GM23248 (cell line): ENCODE data around the gene DOK5.

Source experiments
- EZH2 ChIP-seq: fragments of 200-600 bp; sonication (generic); IDR thresholded peaks from 2 replicates; pipeline ENCODE4 v1.6.1; 2018; ENCODE audit warnings: antibody characterized with exemption, mild to moderate bottlenecking; ENCODE audit not compliant: insufficient read depth, poor library complexity, severe bottlenecking
- EZH2phosphoT487 ChIP-seq: fragments of 200-600 bp; sonication (generic); IDR thresholded peaks from 2 replicates; pipeline ENCODE4 v1.6.1; 2018; ENCODE audit warnings: antibody characterized with exemption, moderate library complexity, mild to moderate bottlenecking, low read depth; ENCODE audit not compliant: insufficient read depth

DNA sequence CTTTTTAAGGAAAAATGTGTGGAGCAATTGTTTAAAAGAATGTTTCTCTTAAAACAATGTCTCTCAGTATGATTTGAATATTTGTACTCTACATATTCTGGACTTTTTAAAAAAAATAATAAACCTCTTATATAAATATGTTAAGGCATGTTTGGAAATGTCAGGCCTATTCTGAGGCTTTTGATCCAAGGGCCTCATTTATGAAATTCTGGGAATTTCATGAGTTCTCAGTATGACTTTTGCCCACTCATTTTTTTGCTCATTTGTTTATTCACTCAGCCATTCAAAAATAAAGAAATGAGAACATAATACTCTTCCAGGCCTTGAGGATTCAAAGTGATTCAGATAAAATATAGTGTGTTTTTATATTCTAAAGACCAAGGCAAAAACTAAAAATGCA, 60.4 kb downstream of the DOK5 start:
- TF ChIP-seq EZH2phosphoT487, result no peak
- no peak for TF ChIP-seq EZH2
